ENCODE data around the gene HCAR2.
"Not testable (repeated sequence)": the region's sequence is repeated elsewhere in the genome, so short reads cannot be mapped to it uniquely, and the experiment has no call there.

DNA sequence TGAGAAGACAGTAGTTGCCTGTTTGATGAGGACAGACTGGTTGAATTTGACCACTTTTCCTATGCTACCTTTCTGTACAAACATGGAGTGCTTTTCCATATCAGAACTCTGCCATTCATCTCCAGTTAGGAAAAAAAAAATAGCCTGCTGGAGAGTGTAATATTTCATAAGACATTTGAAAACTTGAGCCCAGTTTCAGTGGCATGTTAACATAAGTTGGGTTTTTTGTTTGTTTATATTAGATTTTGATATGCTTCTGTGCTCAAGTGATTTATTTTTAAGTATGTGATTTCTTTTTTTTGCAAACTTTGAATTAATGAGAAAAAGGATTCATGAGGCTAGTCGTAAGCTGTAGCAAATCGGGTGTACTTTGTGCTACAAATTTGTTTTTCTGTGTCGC lies 684 bp upstream of the HCAR2 start:
- not testable (repeated sequence) for TF ChIP-seq POLR2A (IDR thresholded peaks at IDR 0.05; ENCODE audit: low read length); GATA1 (IDR thresholded peaks at IDR 0.05; ENCODE audit: low read depth, low read length)
